AG04450 (cell line): ENCODE results near the gene EMP2. TPM values are rescaled to one million over a fixed set of nuclear protein-coding genes. Genes with fewer than 3 reads are reported as not detected.

Source experiments
- CTCF ChIA-PET: fragments of 300-600, 350-600 bp; formaldehyde crosslinking; extraction: SDS; loops from one replicate; lab custom pipeline; 2022; ENCODE audit warnings: antibody characterized with exemption, inconsistent platforms; lab: Charles Lee
- POLR2A ChIA-PET: fragments of 350-600 bp; formaldehyde crosslinking; extraction: SDS; loops from one replicate; lab custom pipeline; 2021; ENCODE audit warnings: antibody characterized with exemption, inconsistent platforms; lab: Yijun Ruan, JAX
- DNase-seq: peaks from one replicate; pipeline ENCODE4 v3.0.0-alpha.2; 2011; ENCODE audit warnings: low read depth, low spot score
- H3K27ac ChIP-seq: one replicate; pipeline ENCODE4 v1.5.1; 2012; ENCODE audit warnings: low read depth, low read length, control low read depth
- H3K27me3 ChIP-seq: one replicate; pipeline ENCODE4 v1.6.0; 2012; ENCODE audit warnings: low read length; ENCODE audit not compliant: control insufficient read depth, insufficient read depth
- H3K4me3 ChIP-seq: 2 replicates; pipeline ENCODE4 v1.5.1; 2011; ENCODE audit warnings: mild to moderate bottlenecking, low read depth, low read length, control low read depth
- H3K9me3 ChIP-seq: 2 replicates; pipeline ENCODE4 v1.5.1; 2012; ENCODE audit warnings: low read length; ENCODE audit not compliant: control insufficient read depth, insufficient read depth
- polyA plus RNA-seq: library from polyadenylated mRNA; depleted of rRNA; stranded (reverse); fragments of >200 nt; gene quantifications from 2 replicates; pipeline ENCODE4 v1.2.3, GENCODE V29; 2011
- TF ChIP-seq, protein P1 (sequence below): IDR thresholded peaks from 2 replicates; pipeline ENCODE4 v1.5.1; 2011; ENCODE audit warnings: low read depth, low read length, control low read depth, inconsistent platforms

Gene EMP2
- polyA plus RNA-seq, 1 experiment, result 15.2 TPM

DNA sequence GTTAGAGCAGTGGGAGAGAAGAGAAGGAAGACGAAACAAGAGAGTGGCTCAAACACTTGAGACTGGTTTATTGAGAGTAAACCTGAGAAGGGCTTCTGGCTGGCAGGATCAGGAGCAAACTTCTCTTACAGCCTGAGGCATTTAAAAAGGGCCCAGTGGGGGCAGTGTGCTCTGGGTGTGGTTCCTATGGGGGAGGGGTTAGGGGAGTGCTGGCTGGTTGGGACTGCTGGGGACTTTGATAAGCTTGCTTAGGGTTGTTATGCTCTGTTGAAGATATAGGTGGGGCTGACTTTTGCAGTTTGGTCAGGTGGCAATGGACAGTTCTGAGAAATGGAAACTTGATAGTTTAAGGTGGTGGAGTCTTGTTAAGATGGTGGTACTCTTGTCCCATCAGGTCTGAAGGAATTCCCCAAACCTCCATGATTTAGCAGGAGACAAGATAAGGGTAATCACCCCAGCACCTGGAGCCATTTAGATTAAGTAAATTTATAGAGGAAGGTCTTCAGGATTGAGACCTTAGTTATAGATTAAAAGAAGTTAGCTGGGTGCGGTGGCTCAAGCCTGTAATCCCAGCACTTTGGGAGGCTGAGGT is 79.3 kb downstream of the EMP2 start:
- ChIA-PET CTCF (no interaction called here), POLR2A (no interaction called here)
- H3K9me3 ChIP-seq, result no peaks in the 10 kb centered on the region
- no peak overlapping the region for H3K27ac ChIP-seq
- DNase-seq, result no peak
- TF ChIP-seq, protein P1, sequence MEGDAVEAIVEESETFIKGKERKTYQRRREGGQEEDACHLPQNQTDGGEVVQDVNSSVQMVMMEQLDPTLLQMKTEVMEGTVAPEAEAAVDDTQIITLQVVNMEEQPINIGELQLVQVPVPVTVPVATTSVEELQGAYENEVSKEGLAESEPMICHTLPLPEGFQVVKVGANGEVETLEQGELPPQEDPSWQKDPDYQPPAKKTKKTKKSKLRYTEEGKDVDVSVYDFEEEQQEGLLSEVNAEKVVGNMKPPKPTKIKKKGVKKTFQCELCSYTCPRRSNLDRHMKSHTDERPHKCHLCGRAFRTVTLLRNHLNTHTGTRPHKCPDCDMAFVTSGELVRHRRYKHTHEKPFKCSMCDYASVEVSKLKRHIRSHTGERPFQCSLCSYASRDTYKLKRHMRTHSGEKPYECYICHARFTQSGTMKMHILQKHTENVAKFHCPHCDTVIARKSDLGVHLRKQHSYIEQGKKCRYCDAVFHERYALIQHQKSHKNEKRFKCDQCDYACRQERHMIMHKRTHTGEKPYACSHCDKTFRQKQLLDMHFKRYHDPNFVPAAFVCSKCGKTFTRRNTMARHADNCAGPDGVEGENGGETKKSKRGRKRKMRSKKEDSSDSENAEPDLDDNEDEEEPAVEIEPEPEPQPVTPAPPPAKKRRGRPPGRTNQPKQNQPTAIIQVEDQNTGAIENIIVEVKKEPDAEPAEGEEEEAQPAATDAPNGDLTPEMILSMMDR, result no peak
- no peaks in the 10 kb centered on the region for H3K27me3 ChIP-seq
- H3K4me3 ChIP-seq, result no peak overlapping the region

DNA sequence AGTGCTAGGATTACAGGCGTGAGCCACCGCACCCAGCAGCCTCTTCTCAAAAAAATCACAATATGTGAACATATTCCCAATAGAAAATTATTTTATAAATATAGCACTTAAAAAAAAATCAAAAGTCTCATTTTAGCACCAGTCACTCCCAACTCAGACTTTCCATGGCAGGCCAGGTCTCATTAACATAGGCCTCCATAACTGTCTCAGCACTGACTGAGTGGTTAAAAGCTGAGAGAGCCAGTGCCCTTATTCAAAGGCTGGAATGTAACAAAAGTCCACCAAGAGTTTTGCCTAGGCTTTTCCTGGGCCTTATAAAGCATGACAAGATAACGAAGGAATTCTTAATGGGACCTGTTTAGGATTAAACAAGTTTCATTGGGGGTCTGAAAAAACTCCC is 79.8 kb downstream of the EMP2 start:
- H3K27me3 ChIP-seq, result no peaks in the 10 kb centered on the region
- TF ChIP-seq, protein P1, result no peak
- ChIA-PET POLR2A (no interaction called here), CTCF (interaction anchor here (0.6 to 1.2 kb wide), 2 partner anchors 14 to 168 kb away, joined by 4 to 6 read pairs; no protein-coding TSS in a partner anchor)
- no peak for DNase-seq
- H3K27ac ChIP-seq, result no peak overlapping the region
- H3K9me3 ChIP-seq, result no peaks in the 10 kb centered on the region
- H3K4me3 ChIP-seq, result no peak overlapping the region

DNA sequence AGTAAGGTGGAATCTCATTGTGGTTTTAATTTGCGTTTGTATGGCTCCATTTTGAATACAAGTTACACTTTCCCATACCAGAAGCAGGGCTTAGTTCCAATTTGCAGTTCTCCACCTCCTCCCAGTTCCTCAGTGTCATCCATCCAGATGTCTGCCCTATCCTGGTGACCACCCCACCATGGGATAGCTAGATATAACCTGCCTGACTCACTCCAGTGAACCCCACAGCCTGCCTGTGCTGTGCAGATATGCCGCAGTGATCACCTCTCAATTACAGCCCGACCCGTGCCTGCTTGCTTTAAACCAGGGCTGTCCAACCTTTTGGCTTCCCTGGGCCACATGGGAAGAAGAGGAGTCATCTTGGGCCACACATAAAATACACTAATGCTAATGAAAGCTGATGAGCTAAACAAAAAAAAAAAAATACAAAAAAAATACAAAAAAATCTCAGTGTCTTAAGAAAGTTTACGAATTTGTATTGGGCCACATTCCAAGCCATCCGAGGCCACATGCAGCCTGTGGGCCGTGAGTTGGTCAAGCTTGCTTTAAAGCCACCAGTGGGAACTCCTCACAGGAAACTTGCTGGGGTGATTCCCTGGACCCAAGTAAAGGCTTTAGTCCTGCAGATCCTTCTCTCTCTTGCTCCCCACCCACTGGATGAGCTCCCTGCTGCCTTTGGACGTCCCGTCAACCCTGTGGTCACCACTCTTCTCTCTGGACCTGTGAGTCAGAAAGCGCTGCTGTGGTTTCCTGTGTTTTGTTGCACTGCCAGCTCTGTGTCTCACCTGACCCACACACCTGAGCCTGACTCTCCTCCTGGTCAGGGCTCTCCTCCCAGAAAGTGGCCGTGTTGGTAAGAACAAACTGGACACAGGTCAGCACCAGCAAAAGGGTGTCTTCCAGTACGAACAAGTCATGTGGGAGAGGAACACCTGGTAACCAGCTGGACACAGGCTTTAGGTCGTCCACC is 83.0 kb downstream of the EMP2 start:
- no peak overlapping the region for H3K4me3 ChIP-seq
- no peak for DNase-seq
- CTCF ChIA-PET, result interaction anchor here (1.1 kb wide), 1 partner anchor 18 kb away, joined by 3 read pairs; no protein-coding TSS in a partner anchor
- H3K9me3 ChIP-seq, result no peaks in the 10 kb centered on the region; the same call in 1 of the 2 replicates
- H3K27me3 ChIP-seq, result no peaks in the 10 kb centered on the region
- POLR2A ChIA-PET, result interaction anchor here (0.6 kb wide), 1 partner anchor 239 kb away, joined by 5 read pairs; no protein-coding TSS in a partner anchor
- TF ChIP-seq, protein P1, result no peak
- no peak overlapping the region for H3K27ac ChIP-seq

DNA sequence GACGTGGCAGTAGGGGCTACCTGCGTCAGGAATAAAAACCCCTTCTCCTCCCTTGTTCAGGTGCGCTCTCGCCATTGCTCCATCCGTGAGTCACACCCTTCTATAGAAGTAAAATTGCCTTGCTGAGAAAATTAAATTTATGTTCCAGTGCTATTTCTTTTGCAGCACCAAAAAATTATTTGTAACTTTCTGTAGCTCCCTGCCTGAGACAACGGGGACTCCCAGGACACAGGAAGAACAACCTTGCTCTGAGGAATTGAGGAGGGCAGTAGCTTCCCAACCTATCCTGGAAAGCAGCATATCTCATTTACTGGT is 85.4 kb downstream of the EMP2 start:
- CTCF ChIA-PET, result no interaction called here
- H3K27me3 ChIP-seq, result no peaks in the 10 kb centered on the region
- POLR2A ChIA-PET, result no interaction called here
- no peaks in the 10 kb centered on the region; the same call in 1 of the 2 replicates for H3K9me3 ChIP-seq
- H3K4me3 ChIP-seq, result no peak overlapping the region
- DNase-seq, result no peak
- TF ChIP-seq, protein P1, result no peak
- H3K27ac ChIP-seq, result no peak overlapping the region
